Stimulated activated CD8-positive, alpha-beta memory T cell treated with anti-CD3 and anti-CD28 coated beads, Interleukin-2, amount 100 ng/mL, for 48 hours (primary cell): ENCODE results near the gene DSC2.
"Not testable (repeated sequence)": the region's sequence is repeated elsewhere in the genome, so short reads cannot be mapped to it uniquely, and the experiment has no call there.

Source experiments
- DNase-seq, 2 donors: peaks; one replicate each; pipeline ENCODE4 v3.0.0-alpha.2; 2020; ENCODE audit warnings: low read depth in 2 of 2

Gene DSC2

GRCh38 chr18:31043709-31044108 is 58.5 kb downstream of the DSC2 start:
- DNase-seq: no peak

GRCh38 chr18:31042406-31043181 is 59.6 kb downstream of the DSC2 start, which contains the start of gene DSC3:
Gene DSC3 (minus strand): TSS chr18:31042742. CDS start chr18:31042660, 82 bp downstream.
- DNase-seq: no peak

- no peak for DNase-seq
Measured at GRCh38 chr18:31042084-31042405, 60.2 kb downstream of the DSC2 start.

- DNase-seq: no peak
Measured at GRCh38 chr18:31041271-31042083, 60.7 kb downstream of the DSC2 start.

GRCh38 chr18:31040686-31041270 is 61.4 kb downstream of the DSC2 start:
- DNase-seq: no peak

GRCh38 chr18:31039426-31039825 is 62.8 kb downstream of the DSC2 start:
- no peak for DNase-seq

GRCh38 chr18:31037686-31038085 is 64.5 kb downstream of the DSC2 start:
- DNase-seq: not testable (repeated sequence)

- DNase-seq: no peak
Measured at GRCh38 chr18:31034541-31034940, 67.7 kb downstream of the DSC2 start.

- no peak for DNase-seq
Measured at GRCh38 chr18:31030574-31031278, 71.5 kb downstream of the DSC2 start.

GRCh38 chr18:31015715-31016434 is 86.3 kb downstream of the DSC2 start:
- DNase-seq: no peak

GRCh38 chr18:31011455-31011854 is 90.8 kb downstream of the DSC2 start:
- not testable (repeated sequence) for DNase-seq

- DNase-seq: no peak
Measured at GRCh38 chr18:31010601-31011000, 91.6 kb downstream of the DSC2 start.
